T follicular helper cell (primary cell): ENCODE results near the gene NME9.
"Not testable (repeated sequence)": the region's sequence is repeated elsewhere in the genome, so short reads cannot be mapped to it uniquely, and the experiment has no call there.

Experiments
- DNase-seq: peaks from one replicate; pipeline ENCODE4 v3.0.0-alpha.2; 2020; ENCODE audit warnings: low read depth
- total RNA-seq, 2 experiments: gene quantifications; one replicate each; lab custom pipeline; 2026; lab: John Stamatoyannopoulos, UW

The NME9 gene, protein sequence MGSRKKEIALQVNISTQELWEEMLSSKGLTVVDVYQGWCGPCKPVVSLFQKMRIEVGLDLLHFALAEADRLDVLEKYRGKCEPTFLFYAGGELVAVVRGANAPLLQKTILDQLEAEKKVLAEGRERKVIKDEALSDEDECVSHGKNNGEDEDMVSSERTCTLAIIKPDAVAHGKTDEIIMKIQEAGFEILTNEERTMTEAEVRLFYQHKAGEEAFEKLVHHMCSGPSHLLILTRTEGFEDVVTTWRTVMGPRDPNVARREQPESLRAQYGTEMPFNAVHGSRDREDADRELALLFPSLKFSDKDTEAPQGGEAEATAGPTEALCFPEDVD
- 0.22 to 0.96 reads per million in 2 experiments for total RNA-seq

DNA sequence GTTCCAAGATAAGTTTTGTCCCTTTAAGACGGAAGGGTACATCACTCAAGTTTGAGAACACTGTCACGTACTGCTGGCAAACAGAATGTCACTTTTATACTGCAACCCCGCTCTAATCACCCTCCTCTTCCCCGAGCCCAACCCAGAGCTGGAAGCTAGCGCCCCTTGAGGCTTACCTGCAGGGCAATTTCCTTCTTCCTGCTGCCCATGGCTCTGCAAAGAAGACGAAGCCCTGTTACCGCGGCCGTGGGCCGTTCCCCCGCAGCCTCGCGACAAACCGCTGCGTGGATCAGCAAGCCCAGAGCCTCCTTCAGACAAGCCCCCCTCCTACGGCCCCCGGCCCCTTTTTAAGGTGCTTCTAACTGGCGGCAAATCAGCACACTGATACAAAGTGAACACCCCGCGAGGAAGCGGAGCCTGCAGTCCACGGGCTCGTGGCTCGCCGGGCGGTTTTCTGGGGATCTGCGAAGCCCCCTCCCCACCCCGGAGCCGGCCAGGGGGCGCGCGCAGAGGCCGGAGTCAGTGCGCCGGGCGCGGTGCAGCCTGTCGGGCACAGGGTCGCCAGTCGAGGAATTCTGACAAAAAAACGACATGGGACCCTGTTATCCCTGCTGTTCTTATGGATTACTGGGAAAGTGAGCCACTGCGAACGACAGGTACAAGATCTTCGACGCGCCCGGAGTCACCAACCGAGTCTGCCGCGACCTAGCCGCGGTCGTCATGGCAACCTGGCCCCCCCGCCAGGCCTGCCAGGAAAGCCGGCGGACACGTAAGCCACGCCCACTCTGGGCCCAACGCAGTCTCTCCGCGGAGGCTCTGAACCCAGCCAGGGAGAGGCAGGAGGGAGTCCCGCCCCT lies at the start of gene NME9:
TSS of gene NME9 (minus strand) at position 725 of the 857 bp plus-strand sequence. CDS start at position 209, 516 bp downstream.
- peak; percentile 86 for DNase-seq

DNA sequence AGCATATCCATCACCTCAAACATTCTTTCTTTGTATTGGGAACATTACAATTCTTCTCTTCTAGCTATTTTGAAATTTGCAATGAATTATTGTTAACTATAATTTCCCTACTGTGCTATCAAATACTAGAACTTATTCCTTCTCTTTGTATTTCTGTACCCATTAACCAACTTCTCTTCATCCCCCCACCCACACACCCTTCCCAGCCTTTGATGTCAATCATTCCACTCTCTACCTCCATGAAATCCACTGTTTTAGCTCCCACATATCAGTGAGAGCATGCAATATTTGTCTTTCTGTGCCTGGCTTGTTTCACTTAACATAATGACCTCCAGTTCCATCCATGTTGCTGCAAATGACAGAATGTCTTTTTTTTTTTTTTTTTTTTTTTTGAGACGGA lies 49.3 kb upstream of the NME9 start:
- DNase-seq, result no peak

DNA sequence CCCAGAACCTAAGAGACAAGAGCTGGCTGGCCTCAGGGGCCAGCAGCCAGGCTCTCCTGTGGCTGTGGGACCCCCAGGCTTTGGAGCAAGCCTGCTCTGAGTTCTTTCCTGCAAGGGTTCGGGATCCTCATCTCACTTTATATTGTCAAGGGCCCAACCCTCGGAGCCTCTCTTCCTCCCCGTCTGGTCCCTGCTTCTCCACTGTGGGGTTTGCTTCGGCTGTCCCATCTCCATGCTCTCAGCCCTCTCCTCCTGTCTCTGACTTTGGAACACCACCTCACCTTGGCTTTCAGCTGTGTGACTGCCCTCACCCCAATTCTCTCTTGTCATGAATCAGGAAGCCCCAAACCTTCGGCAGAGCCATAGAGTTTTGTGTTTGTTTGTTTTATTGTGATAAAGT lies 48.7 kb upstream of the NME9 start:
- no peak for DNase-seq

DNA sequence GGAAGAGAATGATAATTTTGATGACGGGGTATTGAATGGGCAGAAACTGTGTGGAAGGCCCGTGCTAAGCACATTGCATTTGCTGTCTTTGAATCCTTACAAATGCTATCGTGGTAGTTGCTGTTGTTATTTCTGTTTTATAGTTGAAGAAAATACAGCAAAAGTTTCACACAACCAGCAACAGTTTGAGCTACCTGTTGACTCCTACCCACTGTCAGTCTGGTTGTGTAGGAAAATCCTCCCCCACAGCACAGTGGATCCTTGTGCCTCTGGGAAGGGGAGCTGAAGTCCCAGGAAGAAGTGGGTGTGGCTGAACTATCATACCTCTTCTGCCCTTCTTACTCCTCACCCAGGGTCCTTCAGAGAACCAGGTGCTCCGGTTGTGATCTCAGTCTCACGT lies 48.2 kb upstream of the NME9 start:
- DNase-seq, result no peak

DNA sequence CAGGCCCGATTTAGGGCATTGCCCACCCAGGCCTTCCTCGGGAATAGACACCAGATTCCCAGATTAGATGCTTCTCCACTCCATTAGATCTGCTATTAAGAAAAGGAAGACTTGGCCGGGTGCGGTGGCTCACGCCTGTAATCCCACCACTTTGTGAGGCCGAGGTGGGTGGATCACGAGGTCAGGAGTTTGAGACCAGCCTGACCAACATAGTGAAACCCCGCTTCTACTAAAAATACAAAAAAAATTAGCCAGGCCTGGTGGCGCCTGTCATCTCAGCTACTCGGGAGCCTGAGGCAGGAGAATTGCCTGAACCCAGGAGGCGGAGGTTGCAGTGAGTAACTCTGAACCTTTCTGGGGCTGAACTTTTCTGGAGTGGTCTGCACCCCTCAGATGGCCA lies 47.6 kb upstream of the NME9 start:
- not testable (repeated sequence) for DNase-seq

DNA sequence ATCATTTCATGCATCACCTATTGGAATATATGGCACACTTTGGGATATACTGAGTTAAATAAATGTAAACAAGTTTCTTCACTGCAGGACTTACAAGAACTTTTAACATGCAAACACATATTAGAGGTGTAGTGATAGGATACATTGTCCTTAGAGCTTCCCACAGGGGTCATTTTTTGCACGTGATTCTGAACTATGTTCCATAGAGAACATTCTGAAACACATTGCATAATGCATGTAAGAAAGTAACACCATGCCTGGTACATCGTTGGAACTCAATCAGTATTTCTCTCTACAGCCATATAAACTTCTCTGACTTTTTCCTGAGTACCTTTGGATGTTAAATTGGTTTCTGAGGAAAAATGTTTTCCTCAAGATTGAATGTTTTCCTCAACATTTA lies 47.0 kb upstream of the NME9 start:
- DNase-seq, result no peak

DNA sequence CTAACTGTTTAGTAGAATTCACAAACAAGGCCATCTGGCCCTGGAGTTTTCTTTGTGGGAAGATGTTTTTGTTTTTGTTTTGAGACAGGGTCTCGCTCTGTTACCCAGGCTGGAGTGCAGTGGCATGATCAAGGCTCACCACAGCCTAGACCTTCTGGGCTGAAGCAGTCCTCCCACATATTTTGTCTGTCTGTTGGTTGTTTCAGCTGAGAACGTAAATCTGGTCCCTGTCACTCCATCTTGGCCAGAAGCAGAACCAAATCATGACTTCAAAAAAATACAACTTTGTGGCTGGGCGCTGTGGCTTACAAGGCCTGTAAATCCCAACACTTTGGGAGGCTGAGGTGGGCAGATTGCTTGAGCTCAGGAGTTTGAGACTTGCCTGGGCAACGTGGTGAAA lies 45.8 kb upstream of the NME9 start:
- DNase-seq, result no peak

DNA sequence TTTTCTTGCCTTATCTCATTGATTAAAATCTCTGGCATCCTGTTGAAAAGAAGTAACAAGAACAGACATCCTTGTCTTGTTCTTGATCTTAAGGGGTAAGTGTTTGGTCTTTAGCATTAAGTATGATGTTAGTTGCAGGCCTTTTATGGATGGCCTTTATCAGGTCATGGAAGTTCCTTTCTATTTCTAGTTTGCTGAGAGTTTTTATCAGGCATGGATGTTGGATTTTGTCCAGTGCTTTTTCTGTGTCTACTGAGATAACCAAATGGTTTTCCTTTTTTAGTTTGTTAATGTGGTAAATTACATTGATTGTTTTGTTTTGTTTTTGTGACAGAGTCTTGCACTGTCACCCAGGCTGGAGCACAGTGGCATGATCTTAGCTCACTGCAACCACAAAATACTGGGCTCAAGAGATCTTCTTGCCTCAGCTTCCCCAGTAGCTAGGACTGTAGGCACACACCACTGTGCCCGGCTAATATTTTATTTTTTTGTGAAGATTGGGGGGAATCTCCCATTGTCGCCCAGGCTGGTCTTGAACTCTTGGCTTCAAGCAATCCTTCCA lies 45.0 kb upstream of the NME9 start:
- no peak for DNase-seq

DNA sequence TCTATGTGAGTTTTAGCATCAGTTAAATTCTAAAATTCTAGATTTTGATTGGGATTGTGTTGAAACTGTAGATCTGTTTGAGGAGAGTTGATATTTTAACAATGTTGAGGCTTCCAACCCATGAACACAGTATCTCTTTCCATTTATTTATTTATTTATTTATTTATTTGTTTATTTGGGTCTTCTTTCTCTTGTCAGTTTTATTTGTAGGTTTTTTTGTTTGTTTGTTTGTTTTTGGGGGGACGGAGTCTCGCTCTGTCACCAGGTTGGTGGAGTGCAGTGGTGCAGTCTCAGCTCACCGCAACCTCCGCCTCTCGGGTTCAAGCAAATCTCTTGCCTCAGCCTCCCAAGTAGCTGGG lies 44.1 kb upstream of the NME9 start:
- no peak for DNase-seq

DNA sequence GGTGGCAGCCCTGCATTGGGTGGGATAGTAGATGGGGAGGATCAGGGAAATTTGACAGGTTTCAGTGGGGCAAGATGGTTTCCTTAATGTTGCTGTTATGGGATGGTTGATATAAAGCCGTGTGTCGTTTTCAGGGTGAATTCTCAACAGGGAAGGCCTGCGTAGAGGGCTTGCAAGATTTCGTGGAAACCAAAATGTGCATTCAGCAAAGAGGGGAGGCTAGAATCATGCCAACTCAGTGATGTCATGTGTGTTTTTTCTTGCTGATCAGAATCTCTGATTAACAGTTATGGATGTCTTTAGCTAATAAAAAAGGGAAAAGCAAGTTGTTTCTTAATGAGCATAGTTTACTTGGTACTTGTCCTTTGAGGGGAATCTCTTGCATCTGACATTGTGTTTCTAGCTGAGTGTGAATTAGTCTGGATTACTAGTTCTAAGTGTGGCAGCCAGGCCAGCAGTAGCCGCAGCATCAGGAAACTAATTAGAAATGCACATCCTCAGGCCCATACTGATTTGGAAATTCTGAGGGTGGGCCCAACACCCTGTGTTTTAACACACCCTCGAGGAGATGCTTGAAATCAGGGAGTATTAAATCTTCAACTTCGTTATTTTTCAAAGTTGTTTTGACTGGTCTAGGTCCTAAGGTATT lies 43.6 kb upstream of the NME9 start:
- DNase-seq, result no peak

DNA sequence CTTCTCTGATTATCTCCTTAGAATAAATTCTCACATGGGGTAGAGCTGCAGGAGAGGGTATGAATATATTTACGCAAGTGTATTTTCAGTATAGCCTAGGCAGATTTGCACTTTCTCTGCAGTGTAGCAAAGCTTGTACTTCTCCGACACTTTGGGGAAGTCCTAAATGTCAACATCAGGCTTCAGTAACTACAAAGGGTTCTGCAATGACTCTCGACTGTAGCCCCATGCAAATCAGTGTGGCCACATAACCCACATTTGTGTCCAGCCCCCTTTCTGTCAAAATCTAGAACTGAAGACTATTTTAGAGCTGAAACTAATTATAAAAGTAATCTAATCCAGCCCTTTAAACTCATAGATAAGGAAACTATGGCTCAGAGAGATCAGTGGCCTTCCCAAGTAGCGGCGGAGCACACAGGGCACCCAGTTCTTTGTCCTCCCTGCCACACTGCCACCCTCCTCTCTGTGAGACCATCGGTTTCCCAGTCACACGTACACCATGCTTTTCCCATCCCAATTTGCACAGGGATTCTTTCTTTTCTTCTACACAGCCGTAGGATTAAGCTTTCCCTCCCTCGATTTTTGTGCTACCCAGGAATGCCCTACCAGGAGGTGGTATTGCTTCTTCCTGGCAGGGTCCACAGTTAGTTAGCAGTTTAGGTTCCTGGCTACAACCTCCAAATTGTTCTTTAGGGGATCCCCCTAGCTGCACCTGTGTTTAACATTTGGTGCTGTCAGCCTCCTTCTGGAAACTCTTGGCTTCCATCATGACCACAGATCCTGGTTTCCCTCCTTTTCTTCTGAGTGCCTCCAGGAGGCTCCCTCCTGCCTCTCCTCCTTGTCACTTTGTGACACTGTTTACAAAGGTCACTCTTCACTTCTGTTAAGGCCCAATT lies 41.7 kb upstream of the NME9 start:
- DNase-seq, result no peak

DNA sequence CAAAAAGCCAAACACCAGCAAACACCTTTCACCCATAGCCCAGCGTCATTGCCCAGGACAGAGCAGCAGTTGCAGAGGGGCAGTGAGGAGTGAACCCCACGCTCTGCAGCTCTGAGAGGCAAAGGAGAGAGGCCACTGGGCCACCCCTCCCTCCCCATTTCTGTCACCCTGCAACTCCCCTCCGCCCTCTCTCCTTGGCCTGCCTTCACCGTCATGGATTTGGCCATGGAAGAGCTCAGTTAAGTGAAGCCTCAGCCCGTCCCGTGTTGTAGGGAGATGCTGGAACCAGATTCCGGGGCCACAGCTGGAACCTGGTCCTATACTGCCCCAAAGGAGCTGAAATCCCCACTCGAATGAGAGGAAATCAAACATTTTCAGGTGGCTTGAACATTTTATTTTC lies 40.7 kb upstream of the NME9 start:
- no peak for DNase-seq

DNA sequence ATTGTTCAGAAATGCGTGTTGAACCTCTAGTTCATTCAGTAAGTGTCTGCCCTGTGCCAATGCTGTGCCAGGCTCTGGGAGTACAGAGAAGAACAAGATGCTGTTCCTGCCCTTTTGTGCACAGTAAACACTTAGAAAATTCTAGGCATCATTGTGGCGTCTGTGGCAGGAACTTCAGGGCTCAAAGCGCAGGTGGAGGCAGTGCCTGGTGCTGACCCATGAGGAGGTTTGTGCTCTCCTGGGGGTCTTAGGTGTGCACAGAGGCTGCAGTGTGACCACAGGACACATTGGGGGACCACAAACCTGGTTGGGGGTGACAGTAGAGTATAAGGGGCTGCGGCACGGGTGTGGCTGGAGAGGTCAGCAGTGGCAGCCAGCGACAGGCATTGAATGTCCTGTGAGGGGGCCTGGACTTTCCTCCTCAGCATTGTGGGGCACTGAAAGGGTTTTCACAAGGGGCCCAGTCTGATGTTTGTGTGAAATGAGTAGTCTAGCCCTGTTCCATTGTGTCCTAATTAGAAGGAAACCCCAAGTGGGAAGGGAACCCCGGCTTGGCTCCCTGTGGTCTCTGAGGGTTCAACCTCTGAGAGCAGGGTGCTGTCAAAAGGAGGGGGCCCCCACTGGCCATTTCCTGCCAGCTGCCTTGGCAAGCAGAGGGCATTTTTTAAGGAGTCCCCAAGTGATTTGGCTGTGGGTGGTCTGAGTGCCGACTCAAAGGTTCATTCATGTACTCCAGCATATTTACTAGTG lies 39.7 kb upstream of the NME9 start:
- DNase-seq, result no peak

DNA sequence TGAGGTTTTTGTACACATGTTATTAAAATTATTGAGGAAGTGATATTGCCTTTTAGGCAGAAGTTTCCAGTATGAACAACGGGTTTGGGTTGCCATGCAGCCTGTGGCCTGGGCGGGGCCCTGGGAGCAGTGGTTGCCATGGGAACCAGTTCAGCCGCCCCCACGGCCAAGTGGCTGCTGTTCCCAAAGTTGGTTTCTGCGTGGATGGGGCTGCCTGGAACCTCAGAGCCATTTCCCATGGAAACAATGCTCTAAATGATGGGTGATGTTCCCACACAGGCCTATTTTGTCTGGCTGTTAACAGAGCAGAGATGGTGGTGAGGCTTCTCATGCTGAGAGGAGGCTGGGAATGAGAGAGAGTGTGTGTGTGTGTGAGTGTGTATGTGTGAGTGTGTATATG lies 38.3 kb upstream of the NME9 start:
- no peak for DNase-seq

DNA sequence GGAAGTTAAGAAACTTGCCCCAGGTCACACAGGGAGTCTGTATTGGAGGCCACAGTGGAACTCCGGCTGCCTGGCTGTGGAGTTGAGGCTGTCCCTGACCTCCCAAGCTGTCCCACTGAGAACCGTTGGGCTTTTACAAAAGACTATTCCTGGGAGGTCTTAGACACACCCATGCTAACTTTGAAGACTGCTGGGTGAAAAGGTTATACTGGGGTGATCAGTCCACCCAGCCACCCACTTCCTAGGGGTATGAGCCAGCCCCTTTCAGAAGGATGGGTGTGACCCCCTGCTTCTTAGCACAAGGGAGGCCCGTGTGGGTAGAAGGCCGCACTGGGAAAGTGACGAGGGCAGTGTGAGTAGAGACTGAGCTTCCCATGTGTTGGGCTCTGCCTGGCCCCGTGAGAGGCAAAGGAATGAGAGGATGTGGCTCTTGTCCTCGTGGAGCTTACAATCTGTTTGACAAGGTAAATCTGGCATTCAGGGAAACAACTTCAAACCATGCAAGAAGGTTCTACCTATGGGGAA lies 37.7 kb upstream of the NME9 start:
- DNase-seq, result no peak

DNA sequence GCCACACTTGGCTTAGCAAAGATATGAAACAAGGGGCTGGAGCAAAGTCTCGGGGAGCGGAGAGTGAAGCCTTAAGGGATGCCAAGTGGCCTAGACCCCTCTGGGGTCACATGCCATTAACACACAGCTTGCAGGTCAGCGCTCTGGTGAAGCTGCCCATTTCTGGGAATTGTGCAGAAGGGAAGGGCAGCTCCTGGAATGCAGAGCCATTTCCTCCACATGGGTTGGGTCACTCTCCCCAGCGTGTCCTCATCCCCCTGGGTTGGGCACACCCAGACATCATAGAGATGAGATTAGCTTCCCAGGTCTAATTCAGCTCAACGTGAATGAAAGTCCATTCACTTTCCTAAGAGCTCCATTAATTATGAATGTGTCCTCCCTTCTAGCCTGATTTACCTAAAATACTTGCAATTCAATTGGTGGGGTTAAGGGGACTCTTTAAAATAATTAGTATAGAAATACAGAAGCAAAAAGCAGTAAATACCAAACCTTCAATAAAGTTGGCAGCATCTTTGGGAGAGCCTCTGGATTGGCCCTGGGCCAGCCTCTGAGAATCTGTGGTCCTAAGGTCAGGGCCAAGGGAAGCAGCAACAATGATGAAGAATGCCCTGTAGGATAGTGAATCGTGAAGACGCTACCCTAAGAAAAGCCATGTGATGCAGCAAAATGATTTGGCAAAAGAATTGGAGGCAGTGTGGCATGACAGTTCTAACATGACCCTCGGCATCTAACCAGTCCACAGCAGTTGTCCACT lies 36.5 kb upstream of the NME9 start:
- no peak for DNase-seq

DNA sequence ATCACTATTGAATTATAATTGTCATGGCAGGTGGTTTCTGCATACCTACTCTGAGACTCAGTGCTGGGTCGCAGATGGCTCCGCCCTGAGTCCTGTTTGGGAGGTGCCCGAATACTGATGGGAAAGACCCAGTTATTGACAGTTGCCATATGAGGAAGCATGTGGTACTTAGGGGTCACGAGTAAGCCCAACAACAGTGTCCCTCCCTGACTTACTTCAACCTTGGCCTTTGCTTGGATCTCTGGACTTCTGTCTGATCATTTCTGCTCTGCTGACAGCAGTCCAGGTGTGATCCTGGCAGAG lies 35.6 kb upstream of the NME9 start:
- no peak for DNase-seq

DNA sequence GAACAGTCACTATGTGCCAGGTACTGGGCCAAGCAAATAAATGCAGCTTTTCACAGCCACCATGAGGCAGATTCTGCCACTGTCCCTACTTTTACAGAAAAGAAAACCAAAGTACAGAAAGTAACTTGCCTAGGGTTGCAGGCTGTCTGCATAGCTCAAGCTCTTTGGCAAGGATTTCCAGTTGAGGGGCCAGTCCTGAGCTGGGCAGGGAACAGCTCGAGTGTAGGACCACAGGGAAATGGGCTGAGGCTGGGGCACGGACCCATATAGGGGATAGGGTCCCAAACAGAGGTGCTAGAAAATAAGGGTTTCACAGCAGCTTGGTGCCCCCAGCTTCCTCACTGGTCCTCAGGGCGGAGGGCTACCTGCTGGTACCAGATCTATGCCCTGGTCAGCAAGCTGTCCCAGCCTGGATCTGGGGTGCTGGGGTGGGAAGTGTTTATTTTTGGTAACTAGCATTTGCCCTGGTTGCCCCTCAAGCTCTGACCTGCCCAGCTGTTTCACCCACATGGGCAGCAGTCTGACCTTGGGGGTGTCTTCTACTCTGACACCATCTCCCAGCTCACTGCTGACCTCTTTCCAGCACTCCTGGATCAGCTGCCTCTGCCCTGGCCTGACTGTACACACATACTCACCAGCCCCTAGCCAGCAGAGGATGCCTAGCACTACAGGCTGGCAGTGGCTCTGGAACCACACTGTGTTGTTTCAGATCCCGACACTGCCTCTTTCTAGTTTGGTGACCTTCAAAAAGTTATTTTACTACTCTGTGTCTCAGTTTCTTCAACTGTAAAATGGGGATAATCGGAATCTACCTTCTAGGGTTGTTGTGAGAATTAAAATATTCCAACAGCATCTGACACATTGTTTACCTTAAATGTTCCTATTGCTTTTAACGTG lies 35.0 kb upstream of the NME9 start:
- DNase-seq, result no peak

DNA sequence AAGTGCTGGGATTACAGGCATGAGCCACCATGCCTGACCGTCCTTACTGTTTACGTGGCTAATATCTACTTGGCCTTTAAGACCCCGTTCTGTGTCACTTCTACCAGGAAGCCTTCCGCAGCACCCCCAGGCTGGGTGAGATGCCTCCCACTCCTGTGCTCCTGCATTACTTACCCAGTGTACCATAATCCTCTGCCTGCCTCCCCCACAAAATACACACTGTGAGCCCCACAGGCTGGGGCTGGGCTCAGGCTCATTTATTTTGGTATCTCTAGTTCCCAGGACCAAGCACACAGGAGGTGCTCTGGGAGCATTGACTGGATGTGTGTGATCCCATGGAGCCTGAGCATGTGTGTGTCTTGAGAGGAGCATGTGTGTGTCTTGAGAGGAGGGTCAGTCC lies 33.7 kb upstream of the NME9 start:
- no peak for DNase-seq
